Measurements from ENCODE around the gene KRI1. TPM values are rescaled to one million over a fixed set of nuclear protein-coding genes. Genes with fewer than 3 reads are reported as not detected.
"Not testable (repeated sequence)": the region's sequence is repeated elsewhere in the genome, so short reads cannot be mapped to it uniquely, and the experiment has no call there.

KRI1 gene
- total RNA-seq, 2 donors from 2014 or later, result 23.6 to 23.8 TPM

- Histone ChIP-seq H3K4me1 (replicated peaks) (no peaks in the 10 kb centered on the region), H3K36me3 (peaks cover 8 to 18% of the 10 kb centered on the region in 2 donors), H3K27ac (no peak overlapping the region), H3K27me3 (replicated peaks; ENCODE audit: insufficient read depth) (no peaks in the 10 kb centered on the region), H3K9me3 (no peaks in the 10 kb centered on the region), H3K4me3 (no peak overlapping the region)
- WGBS, result 95% methylated on average over 10 of the region's 12 CpGs
- no peak for DNase-seq (ENCODE audit: low spot score)
- TF ChIP-seq POLR2AphosphoS5 (IDR thresholded peaks at IDR 0.05), result no peak
- peak in 1 of 4 experiments; percentile 21 for TF ChIP-seq CTCF (IDR thresholded peaks at IDR 0.05)
- TF ChIP-seq POLR2A (IDR thresholded peaks at IDR 0.05), result no peak
- intact Hi-C loops (cut with DNase I), result no loop called here
Measured at GRCh38 chr19:10551698-10552301, 14.0 kb downstream of the KRI1 start.

- intact Hi-C loops (cut with DNase I); H3K27ac ChIP-seq; H3K4me3 ChIP-seq; H3K4me1 ChIP-seq (replicated peaks); DNase-seq (ENCODE audit: low spot score); H3K27me3 ChIP-seq (replicated peaks; ENCODE audit: insufficient read depth); H3K9me3 ChIP-seq: not testable (repeated sequence)
- H3K36me3 ChIP-seq, result peaks cover 8 to 20% of the 10 kb centered on the region in 2 donors
- 92% methylated on average over 9 of the region's 9 CpGs for WGBS
Measured at GRCh38 chr19:10551006-10551405, 14.8 kb downstream of the KRI1 start.

- Histone ChIP-seq H3K27me3 (replicated peaks; ENCODE audit: insufficient read depth) (no peaks in the 10 kb centered on the region), H3K4me3 (no peak overlapping the region), H3K4me1 (replicated peaks) (no peaks in the 10 kb centered on the region), H3K36me3 (peaks cover 8 to 20% of the 10 kb centered on the region in 2 donors), H3K9me3 (no peaks in the 10 kb centered on the region), H3K27ac (no peak overlapping the region)
- TF ChIP-seq CTCF (IDR thresholded peaks at IDR 0.05) (no peak), POLR2AphosphoS5 (IDR thresholded peaks at IDR 0.05) (no peak), POLR2A (IDR thresholded peaks at IDR 0.05) (no peak)
- WGBS, result 90% methylated on average over 6 of the region's 6 CpGs
- intact Hi-C loops (cut with DNase I), result no loop called here
- DNase-seq (ENCODE audit: low spot score), result no peak
Measured at GRCh38 chr19:10550336-10550735, 15.5 kb downstream of the KRI1 start.

- peaks cover 8 to 20% of the 10 kb centered on the region in 2 donors for H3K36me3 ChIP-seq
- H3K4me1 ChIP-seq (replicated peaks), result peaks cover 2% of the 10 kb centered on the region
- intact Hi-C loops (cut with DNase I), result no loop called here
- no peak overlapping the region for H3K4me3 ChIP-seq
- no peak for DNase-seq (ENCODE audit: low spot score)
- TF ChIP-seq CTCF (IDR thresholded peaks at IDR 0.05) (no peak), POLR2AphosphoS5 (IDR thresholded peaks at IDR 0.05) (no peak), POLR2A (IDR thresholded peaks at IDR 0.05) (no peak)
- H3K9me3 ChIP-seq, result no peaks in the 10 kb centered on the region
- WGBS, result 82% methylated on average over 7 of the region's 7 CpGs
- H3K27me3 ChIP-seq (replicated peaks; ENCODE audit: insufficient read depth), result no peaks in the 10 kb centered on the region
- H3K27ac ChIP-seq, result no peak overlapping the region
Measured at GRCh38 chr19:10549733-10550132, 16.1 kb downstream of the KRI1 start.

- no peak overlapping the region for H3K4me3 ChIP-seq
- intact Hi-C loops (cut with DNase I), result no loop called here
- H3K4me1 ChIP-seq (replicated peaks), result peaks cover 4% of the 10 kb centered on the region
- no peaks in the 10 kb centered on the region for H3K9me3 ChIP-seq
- H3K27me3 ChIP-seq (replicated peaks; ENCODE audit: insufficient read depth), result no peaks in the 10 kb centered on the region
- TF ChIP-seq POLR2AphosphoS5 (IDR thresholded peaks at IDR 0.05) (no peak), CTCF (IDR thresholded peaks at IDR 0.05) (no peak), POLR2A (IDR thresholded peaks at IDR 0.05) (no peak)
- WGBS, result 94% methylated on average over 18 of the region's 18 CpGs
- peaks cover 8 to 20% of the 10 kb centered on the region in 2 donors for H3K36me3 ChIP-seq
- H3K27ac ChIP-seq, result no peak overlapping the region
- no peak for DNase-seq (ENCODE audit: low spot score)
Measured at GRCh38 chr19:10548746-10549276, 17.0 kb downstream of the KRI1 start.
